GM21619 (cell line): ENCODE results near the gene SERP2.

Source experiments
- ATAC-seq: cut with Tn5 transposase; IDR thresholded peaks from one replicate; pipeline ENCODE4 v1.9.1; 2021; ENCODE audit not compliant: unreplicated experiment

SERP2 gene

GRCh38 chr13:44409595-44409994 lies 36.0 kb downstream of the SERP2 start:
- no peak for ATAC-seq

- ATAC-seq: no peak
These were observed 36.8 kb downstream of the SERP2 start for GRCh38 chr13:44410328-44410859.

GRCh38 chr13:44411841-44412240 lies 38.2 kb downstream of the SERP2 start:
- no peak for ATAC-seq

GRCh38 chr13:44412346-44412935 lies 38.8 kb downstream of the SERP2 start:
- ATAC-seq: no peak

- ATAC-seq: no peak
These were observed 39.5 kb downstream of the SERP2 start for GRCh38 chr13:44413095-44413494.

- no peak for ATAC-seq
These were observed 41.1 kb downstream of the SERP2 start for GRCh38 chr13:44414716-44415115.

GRCh38 chr13:44415815-44416214 lies 42.2 kb downstream of the SERP2 start:
- no peak for ATAC-seq

GRCh38 chr13:44416301-44416700 lies 42.7 kb downstream of the SERP2 start:
- no peak for ATAC-seq

GRCh38 chr13:44416744-44417143 lies 43.1 kb downstream of the SERP2 start:
- no peak for ATAC-seq

GRCh38 chr13:44417446-44417845 lies 43.8 kb downstream of the SERP2 start:
- no peak for ATAC-seq

- no peak for ATAC-seq
These were observed 44.3 kb downstream of the SERP2 start for GRCh38 chr13:44417876-44418275.

- no peak for ATAC-seq
These were observed 47.0 kb downstream of the SERP2 start for GRCh38 chr13:44420376-44421220.

GRCh38 chr13:44421853-44422525 lies 48.4 kb downstream of the SERP2 start:
- no peak for ATAC-seq

- no peak for ATAC-seq
These were observed 49.4 kb downstream of the SERP2 start for GRCh38 chr13:44422755-44423643.

GRCh38 chr13:44423824-44424223 lies 50.2 kb downstream of the SERP2 start:
- no peak for ATAC-seq

- no peak for ATAC-seq
These were observed 51.6 kb downstream of the SERP2 start for GRCh38 chr13:44425041-44425814.

- no peak for ATAC-seq
These were observed 52.1 kb downstream of the SERP2 start for GRCh38 chr13:44425815-44426078.

GRCh38 chr13:44426461-44426860 lies 52.8 kb downstream of the SERP2 start:
- ATAC-seq: no peak

- no peak for ATAC-seq
These were observed 55.7 kb downstream of the SERP2 start for GRCh38 chr13:44429311-44429710.

GRCh38 chr13:44431150-44431549 lies 57.5 kb downstream of the SERP2 start:
- ATAC-seq: no peak
